Peyer's patch (tissue), 4 donors: Measurements from ENCODE around the gene STRN3. TPM values are rescaled to one million over a fixed set of nuclear protein-coding genes. Genes with fewer than 3 reads are reported as not detected.

Source experiments
- DNase-seq, 3 donors: peaks; one replicate each; pipeline ENCODE4 v3.0.0-alpha.2; 2017 to 2019
- H3K27ac ChIP-seq, 4 donors: fragments of 200-600 bp; sonication (generic); one replicate each; pipeline ENCODE4 v1.5.1; 2016 to 2019
- H3K27me3 ChIP-seq, 2 donors: fragments of 200-600 bp; sonication (generic); one replicate each; pipeline ENCODE4 v1.5.1; 2019
- H3K36me3 ChIP-seq, 3 donors: fragments of 200-600 bp; sonication (generic); one replicate each; pipeline ENCODE4 v1.5.1; 2016 to 2019
- H3K4me1 ChIP-seq, 4 donors: fragments of 200-600 bp; sonication (generic); one replicate each; pipeline ENCODE4 v1.5.1; 2016 to 2019
- H3K4me3 ChIP-seq, 4 donors: fragments of 200-600 bp; sonication (generic); 1 replicate in 3 of 4; 2 replicates in 1 of 4; pipeline ENCODE4 v1.5.1; 2016 to 2019; ENCODE audit warnings: mild to moderate bottlenecking in 1 of 4
- H3K9me3 ChIP-seq, 4 donors: fragments of 200-600 bp; sonication (generic); one replicate each; pipeline ENCODE4 v1.5.1; 2016 to 2019; ENCODE audit warnings: mild to moderate bottlenecking in 1 of 4
- CTCF ChIP-seq, 6 experiments: fragments of 450-650 bp in 4 of 6; fragments of 200-600 bp in 2 of 6; sonication (generic) in 1 of 6; IDR thresholded peaks; one replicate each; pipeline ENCODE4 v1.5.1; 2017 to 2019; ENCODE audit warnings: antibody characterized with exemption in 6 of 6, mild to moderate bottlenecking in 3 of 6, moderate library complexity in 1 of 6
- POLR2A ChIP-seq, 2 donors: fragments of 450-650 bp; IDR thresholded peaks; one replicate each; pipeline ENCODE4 v1.5.1; 2017; ENCODE audit warnings: antibody characterized with exemption in 2 of 2, mild to moderate bottlenecking in 2 of 2, moderate library complexity in 2 of 2
- small RNA-seq, 2 donors: library from RNA; depleted of rRNA; stranded (forward); fragments of <200 nt; gene quantifications; one replicate each; pipeline ENCODE3, GENCODE V24; 2016
- total RNA-seq, 4 donors: library from RNA; depleted of rRNA; stranded (reverse); fragments of >200 nt; gene quantifications; one replicate each; pipeline ENCODE4 v1.1.0, GENCODE V29; 2016

Gene STRN3
- total RNA-seq, 4 donors from 2014 or later = 21.1 to 46.2 (median 26.8) TPM

- H3K36me3 ChIP-seq = no peaks in the 10 kb centered on the region
- no peak for DNase-seq
- no peaks in the 10 kb centered on the region for H3K4me1 ChIP-seq
- no peak overlapping the region for H3K27ac ChIP-seq
- H3K4me3 ChIP-seq = no peak overlapping the region
- H3K27me3 ChIP-seq = no peaks in the 10 kb centered on the region
- no peaks in the 10 kb centered on the region for H3K9me3 ChIP-seq
- no peak for TF ChIP-seq CTCF (IDR thresholded peaks at IDR 0.05)
- TF ChIP-seq POLR2A (IDR thresholded peaks at IDR 0.05) = no peak
Measured at GRCh38 chr14:30854492-30854891, 171.7 kb downstream of the STRN3 start.

GRCh38 chr14:30853946-30854345 is 172.2 kb downstream of the STRN3 start:
- Histone ChIP-seq H3K36me3 (no peaks in the 10 kb centered on the region), H3K4me3 (no peak overlapping the region), H3K27me3 (no peaks in the 10 kb centered on the region), H3K4me1 (no peaks in the 10 kb centered on the region), H3K9me3 (no peaks in the 10 kb centered on the region), H3K27ac (no peak overlapping the region)
- no peak for TF ChIP-seq POLR2A (IDR thresholded peaks at IDR 0.05)
- TF ChIP-seq CTCF (IDR thresholded peaks at IDR 0.05) = no peak
- DNase-seq = no peak

GRCh38 chr14:30849983-30850382 is 176.2 kb downstream of the STRN3 start:
- no peaks in the 10 kb centered on the region for H3K9me3 ChIP-seq
- no peaks in the 10 kb centered on the region for H3K36me3 ChIP-seq
- H3K4me1 ChIP-seq = no peaks in the 10 kb centered on the region
- H3K4me3 ChIP-seq = no peak overlapping the region
- no peak overlapping the region for H3K27ac ChIP-seq
- no peak for DNase-seq
- TF ChIP-seq CTCF (IDR thresholded peaks at IDR 0.05) (no peak), POLR2A (IDR thresholded peaks at IDR 0.05) (no peak)
- H3K27me3 ChIP-seq = no peaks in the 10 kb centered on the region

GRCh38 chr14:30849354-30849753 is 176.8 kb downstream of the STRN3 start:
- H3K4me1 ChIP-seq = no peaks in the 10 kb centered on the region
- no peak overlapping the region for H3K27ac ChIP-seq

GRCh38 chr14:30848449-30849240 is 177.5 kb downstream of the STRN3 start:
- Histone ChIP-seq H3K27ac (no peak overlapping the region), H3K4me3 (no peak overlapping the region), H3K9me3 (no peaks in the 10 kb centered on the region), H3K27me3 (no peaks in the 10 kb centered on the region), H3K36me3 (no peaks in the 10 kb centered on the region), H3K4me1 (no peaks in the 10 kb centered on the region)
- no peak for TF ChIP-seq CTCF (IDR thresholded peaks at IDR 0.05)
- no peak for TF ChIP-seq POLR2A (IDR thresholded peaks at IDR 0.05)
- DNase-seq = no peak

More at GRCh38 chr14:30849354-30849753, 176.8 kb downstream of the STRN3 start:
- Histone ChIP-seq H3K27me3 (no peaks in the 10 kb centered on the region), H3K9me3 (no peaks in the 10 kb centered on the region), H3K4me3 (no peak overlapping the region), H3K36me3 (no peaks in the 10 kb centered on the region)
- TF ChIP-seq CTCF (IDR thresholded peaks at IDR 0.05) (no peak), POLR2A (IDR thresholded peaks at IDR 0.05) (no peak)
- DNase-seq = no peak

Small RNA genes within 50 kb of the gene (small RNA-seq; reads per million reads assigned to genes)
- gene HIGD1AP17 (0 reads per million in 2 donors), gene MIR624 (0 to 0.06 reads per million in 2 donors)

Other genes with a start within 250 kb of the STRN3 start
- 1 to 10 TPM in 1 of 4 donors, under 1 TPM in 1, not detected in 2; 0.54 to 9.9 TPM for gene COCH, start 151.8 kb downstream of the STRN3 start, total RNA-seq
- 10 to 100 TPM in 1 of 4 donors, 1 to 10 TPM in 3; 4.2 to 10.7 (median 6.0) TPM for gene AP4S1, start 730 bp downstream of the STRN3 start, total RNA-seq
- 100 to 1,000 TPM; 183 to 293 (median 208) TPM for gene HECTD1, start 181.4 kb upstream of the STRN3 start, total RNA-seq